DMS153 treated with DMSO at 0.1 percent for 48 hours (cell line): Measurements from ENCODE around the gene ARHGAP12.
A peak's percentile ranks its signal among the peaks of the same experiment; 100 is the strongest.

Source experiments
- DNase-seq: peaks from one replicate; lab custom pipeline; 2025; ENCODE audit not compliant: unreplicated experiment; lab: John Stamatoyannopoulos, UW

Gene ARHGAP12

DNA sequence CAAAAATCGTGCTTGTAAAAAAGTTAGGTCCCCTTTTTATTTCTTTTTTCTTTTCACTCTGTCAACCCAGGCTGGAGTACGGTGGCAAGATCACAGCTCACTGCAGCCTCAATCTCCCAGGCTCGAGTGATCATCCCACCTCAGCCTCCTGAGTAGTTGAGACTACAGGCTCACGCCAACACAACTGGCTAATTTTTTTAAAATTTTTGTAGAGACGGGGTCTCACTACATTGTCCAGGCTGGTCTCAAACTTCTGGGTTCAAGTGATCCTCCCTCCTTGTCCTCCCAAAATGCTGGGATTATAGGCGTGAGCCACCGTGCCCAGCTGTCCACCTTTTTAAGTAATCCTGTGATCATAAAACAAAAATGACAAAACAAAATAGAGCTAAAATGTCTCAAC, 19.4 kb upstream of the ARHGAP12 start:
- DNase-seq: no peak

DNA sequence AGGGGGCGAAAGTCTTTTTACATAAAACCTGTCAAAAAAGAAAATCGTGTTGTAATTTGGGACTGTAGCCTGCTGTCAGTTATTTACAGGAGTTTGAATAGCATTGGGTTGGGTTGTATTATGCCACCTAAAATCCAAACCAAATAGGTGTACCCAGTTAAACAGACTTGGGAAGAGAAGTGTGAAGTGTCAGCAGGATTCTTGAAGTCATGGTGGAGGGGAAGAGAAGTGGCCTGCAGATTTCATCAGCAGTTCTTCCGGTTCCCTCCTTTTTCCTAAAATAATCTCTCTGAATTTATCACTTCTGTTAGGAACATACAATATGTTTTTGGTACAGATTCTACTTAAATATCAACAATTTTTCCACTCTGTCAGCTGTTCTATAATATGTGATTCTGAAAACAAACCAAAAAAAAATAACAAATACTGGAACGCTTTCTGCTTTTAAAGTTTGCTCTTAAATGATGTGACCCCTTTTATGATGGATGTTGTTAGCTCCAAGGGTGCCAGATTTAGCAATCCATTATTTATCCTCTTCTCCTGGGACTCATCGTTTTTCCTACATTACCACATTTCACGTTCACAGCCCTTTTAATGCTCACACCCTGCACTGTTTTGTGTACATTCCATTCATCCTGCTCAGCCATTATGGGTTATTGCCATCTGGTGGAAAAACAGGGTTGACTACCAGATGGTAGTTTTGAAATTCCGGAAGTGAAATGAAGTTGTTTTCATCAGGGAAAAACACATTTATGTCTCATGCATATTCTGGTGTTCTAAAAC, 18.7 kb upstream of the ARHGAP12 start:
- DNase-seq: peak; percentile 22

DNA sequence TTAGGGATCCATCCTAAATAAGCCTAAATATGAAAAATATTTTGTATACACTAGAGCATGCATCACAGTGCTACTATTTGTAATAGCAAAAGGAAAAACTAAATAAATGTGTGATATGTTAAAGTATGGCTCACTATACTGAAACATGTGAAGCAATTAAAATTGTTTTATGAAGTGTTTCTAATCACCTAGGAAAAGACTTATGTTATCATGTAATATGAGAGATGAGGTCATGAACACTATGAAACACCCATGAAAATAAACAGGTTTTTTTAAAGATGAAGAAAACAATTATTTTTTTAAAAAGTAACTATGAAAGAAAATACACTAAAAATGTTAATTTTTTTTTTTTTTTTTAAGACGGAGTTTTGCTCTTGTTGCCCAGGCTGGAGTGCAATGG, 16.8 kb upstream of the ARHGAP12 start:
- no peak for DNase-seq

DNA sequence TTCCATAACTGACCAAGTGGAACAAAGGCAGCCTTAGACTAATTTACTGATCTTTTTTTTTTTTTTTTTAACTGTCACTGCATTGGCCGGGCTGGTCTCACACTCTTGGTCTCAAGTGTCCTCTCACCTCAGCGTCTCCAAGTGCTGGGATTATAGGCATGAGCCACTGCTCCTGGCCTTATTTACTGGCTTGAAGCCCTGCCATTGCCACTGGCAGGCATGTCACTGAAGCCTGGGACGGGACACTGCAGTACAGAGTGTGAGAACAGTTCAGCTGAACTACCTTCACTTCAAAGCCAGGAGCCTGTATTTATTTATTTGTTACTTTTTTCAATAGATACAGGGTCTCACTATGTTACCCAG, 15.4 kb upstream of the ARHGAP12 start:
- no peak for DNase-seq

DNA sequence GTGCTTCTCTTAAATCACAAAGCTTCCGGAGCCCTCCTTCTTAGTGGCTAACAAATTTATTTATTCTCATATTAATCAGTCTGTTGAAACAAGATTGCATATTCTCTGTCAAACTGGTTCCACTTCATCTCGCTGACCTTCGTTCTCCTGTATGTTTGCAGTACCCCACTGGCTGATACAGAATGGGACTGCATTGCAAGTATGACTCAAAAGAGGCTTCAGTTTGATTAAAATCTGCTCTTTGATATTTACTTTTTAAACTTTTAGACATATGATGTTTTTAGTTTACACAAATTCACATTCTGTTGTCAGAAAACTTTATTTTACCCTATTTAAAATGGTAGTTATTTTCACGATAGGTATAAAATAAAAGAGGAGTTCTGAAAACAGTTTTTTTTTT, 14.3 kb upstream of the ARHGAP12 start:
- DNase-seq: no peak

DNA sequence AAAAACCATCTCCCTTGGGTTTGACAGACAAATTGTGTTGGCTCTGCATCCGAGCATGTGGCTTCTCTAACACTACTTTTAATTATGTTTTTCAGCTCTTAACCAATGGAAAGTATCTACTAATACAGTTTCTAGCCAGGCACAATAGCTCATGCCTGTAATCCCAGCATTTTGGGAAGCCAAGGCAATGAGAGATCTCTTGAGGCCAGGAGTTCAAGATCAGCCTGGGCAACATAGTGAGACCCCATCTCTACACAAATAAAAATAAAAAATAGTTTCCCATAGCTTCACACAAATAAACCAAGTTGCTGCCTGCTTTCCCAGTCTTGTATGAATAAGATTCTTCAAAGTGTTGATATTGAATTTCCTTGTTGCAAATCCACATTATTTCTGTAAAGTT, 13.8 kb upstream of the ARHGAP12 start:
- no peak for DNase-seq

DNA sequence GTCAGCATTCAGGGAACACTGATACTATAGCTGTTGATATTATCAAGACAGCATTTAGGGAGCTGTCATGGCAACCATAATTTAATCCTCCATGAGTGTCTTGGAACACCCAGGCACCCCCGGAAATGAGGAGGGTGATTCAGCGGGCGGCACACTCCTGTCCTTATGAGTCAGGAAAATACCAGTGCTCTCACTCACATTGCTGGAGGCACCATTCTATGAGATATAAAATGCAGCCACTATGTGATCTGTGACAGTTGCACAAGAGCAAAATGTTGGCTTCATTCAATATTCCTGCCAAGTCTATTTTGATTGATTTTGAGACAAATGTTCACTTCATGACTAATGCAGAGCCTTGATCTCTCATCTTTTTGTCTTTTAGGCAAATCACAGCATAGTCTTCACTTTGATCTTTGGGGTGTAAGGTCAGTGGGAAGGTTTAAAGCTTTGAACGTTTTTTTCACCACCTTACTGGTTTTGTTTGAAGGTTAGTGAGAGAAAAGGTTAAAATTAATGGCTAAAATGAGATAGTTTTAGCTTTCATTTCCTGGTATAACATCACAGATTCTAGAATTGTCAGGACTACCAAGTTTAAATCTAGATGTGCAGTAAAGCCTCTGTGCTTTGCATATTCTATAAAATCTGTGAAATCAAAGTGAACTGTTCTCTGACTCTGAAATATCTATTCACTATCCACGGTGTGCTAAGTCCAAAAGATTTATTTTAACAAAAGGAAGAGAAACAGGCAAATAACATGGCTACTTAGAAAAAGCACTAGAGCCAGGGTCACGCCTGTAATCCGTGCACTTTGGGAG, 12.4 kb upstream of the ARHGAP12 start:
- no peak for DNase-seq

DNA sequence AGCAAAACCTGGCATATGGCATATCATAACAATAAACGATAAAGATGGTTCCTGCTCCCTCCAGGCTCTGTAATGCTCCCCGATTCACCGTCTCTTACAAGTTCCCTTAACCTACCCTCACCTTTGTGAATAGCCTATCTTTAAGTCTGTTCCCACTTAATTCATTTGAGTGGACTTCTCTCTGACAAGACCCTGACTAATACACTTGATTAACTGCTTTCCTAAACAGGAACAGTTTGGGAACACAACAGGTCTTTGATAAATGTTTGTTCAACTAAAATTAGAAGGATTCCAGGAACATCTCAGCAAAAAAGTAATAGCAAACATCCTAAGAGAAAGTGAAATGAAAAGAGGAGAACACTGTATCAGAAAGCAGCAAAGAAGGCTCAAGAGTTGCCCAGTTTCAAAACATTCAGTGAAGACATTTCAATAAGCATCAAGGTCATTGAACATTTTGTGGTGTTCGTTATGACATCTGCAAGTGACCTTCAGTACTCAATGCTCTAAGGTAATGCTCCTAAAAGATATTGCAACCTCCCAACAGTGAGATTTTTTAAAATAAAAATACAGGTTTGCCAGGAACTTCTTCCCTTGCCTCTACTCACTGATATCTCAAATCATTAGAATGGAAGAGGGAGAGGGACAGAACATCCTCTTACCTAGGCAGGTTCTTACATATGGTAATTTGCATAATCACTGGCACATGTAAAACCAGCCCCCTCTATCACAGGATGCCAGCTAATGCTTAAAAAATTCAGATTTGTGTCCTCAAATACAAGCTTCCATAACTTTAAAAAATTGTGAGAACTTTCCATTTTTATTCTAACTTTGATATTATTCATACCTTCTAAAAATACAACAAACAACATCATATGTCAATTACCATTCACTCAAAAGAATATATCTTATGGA, 11.4 kb upstream of the ARHGAP12 start:
- no peak for DNase-seq

DNA sequence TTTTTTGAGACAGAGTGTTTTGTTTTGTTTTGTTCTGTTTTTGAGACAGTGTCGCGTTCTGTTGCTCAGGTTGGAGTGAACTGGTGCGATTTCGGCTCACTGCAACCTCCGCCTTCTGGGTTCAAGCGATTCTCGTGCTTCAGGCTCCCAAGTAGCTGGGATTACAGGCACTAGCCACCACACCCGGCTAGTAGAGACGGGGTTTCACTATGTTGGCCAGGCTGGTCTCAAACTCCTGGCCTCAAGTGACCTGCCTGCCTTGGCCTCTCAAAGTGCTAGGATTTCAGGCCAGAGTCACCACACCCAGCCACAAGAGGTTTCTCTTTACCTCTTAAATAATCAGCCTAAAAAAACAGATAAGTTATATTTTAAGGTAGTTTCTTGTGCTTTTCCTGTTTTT, 8.7 kb upstream of the ARHGAP12 start:
- DNase-seq: no peak

DNA sequence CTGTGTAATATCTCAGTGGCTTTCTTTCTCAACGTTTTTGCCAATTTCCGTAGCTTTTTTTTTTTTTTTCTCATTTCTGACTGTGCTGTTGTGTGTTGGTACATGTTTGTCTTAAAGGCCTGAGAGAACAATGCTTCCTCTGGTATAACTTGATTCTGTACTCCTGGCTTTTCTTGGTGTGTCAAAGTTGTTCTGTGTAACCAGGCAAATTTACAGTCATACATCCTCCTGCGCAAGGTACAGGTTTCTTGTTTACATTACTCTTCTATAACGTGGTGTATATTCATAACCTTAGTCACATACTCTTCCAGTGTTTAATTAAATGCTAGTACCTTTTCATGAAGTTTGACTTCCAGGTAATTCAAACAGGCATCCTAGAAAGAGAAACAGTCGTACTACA, 8.3 kb upstream of the ARHGAP12 start:
- DNase-seq: no peak

DNA sequence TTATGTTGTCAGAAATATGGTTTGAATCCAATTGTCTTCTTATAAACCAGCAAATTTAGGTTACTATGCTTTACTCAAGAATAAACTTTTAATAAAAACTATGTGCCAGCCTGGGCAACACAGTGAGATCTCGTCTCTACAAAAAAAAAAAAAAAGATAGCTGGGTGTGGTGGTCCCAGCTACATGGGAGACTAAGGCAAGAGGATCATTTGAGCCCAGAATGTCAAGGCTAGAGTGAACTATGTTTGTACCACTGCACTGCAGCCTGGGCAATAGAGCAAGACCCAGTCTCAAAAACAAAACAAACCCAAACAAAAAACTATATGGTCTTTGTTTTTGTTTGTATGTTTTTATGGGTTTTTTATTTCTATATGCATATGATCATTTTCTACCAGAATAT, 7.5 kb upstream of the ARHGAP12 start:
- no peak for DNase-seq

DNA sequence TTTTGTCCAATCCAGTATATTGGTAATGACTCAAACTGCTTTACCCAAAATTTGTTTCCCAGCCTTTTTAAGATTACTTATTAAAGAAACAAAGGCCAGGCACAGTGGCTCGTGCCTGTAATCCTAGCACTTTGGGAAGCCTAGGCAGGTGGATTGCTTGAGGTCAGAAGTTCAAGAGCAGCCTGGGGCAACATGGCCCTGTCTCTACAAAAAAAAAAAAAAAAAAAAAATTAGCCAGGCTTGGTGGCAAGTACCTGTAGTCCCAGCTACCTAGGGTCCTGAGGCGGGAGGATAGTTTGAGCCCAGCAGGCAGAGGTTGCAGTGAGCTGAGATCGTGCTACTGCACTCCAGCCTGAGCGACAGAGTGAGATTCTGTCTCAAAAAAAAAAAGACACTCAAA, 7.0 kb upstream of the ARHGAP12 start:
- DNase-seq: no peak

DNA sequence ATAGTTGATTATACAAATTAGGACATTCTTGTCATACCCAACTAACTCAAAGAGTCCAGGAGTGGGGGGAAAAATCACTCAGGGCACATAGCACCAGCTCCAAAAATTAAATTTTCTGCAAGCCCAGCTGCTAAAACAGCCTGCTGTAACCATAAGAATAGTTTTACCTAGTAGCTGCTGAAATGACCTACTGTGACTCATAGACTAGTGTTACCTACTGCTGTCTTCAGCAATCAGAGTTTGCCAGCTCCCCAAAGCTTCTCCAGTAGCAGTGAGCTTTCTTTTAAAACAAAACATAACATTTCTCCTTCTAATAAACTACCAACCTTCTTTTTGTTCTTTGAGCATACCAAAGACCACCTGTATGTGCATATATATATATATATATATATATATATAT, 4.2 kb upstream of the ARHGAP12 start:
- DNase-seq: no peak

DNA sequence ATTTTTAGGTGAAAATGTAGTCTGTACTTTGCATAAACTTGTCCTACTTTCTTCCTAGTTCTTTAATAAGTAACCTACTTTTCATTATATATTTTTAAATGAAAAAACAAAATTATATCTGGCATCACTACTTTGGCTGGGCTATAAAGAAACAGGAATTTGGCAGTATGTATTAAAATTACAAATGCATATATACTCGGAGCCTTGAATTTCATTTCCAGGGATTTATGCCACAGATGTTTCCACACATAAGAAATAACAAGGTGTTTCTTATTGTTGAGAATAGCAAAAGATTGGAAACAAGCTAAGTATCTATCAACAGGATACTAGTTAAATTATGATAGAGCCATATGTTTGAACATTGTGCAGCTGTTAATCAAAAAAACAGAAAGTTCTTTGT, 2.2 kb upstream of the ARHGAP12 start:
- DNase-seq: no peak

DNA sequence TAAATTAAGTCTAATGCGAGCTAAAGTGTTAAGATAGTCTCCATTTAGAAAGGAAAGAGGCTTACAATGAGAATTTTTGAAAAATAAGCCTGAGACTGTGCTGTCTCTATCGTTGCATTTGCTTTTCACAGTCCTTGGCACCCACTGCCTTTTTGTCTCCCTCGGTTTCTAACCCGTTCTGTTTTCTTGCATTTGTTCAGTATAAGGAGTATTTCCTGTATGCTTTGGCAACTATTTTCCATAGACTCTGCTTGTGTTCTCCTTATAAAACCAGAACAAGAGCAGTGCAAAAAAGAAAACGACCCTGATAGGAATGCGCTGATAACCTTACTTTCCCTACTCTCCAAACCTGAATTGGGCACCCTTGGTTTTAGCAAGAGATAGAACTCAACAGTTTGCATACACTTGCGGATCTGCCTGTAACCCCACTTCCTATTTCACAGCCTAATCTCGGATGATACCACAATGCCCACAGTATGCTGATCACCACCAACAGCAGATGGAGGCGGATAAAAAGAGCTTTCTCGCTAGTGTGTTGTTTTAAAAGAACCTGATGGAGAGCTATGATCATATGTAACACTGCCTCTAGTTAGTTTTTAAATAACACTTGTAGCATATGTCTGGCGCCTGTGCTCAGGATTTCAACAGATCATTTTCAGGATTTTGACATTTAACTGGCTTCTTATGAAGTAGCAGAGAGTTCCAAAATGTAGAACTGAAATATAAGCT, 1.6 kb upstream of the ARHGAP12 start:
- DNase-seq: no peak

DNA sequence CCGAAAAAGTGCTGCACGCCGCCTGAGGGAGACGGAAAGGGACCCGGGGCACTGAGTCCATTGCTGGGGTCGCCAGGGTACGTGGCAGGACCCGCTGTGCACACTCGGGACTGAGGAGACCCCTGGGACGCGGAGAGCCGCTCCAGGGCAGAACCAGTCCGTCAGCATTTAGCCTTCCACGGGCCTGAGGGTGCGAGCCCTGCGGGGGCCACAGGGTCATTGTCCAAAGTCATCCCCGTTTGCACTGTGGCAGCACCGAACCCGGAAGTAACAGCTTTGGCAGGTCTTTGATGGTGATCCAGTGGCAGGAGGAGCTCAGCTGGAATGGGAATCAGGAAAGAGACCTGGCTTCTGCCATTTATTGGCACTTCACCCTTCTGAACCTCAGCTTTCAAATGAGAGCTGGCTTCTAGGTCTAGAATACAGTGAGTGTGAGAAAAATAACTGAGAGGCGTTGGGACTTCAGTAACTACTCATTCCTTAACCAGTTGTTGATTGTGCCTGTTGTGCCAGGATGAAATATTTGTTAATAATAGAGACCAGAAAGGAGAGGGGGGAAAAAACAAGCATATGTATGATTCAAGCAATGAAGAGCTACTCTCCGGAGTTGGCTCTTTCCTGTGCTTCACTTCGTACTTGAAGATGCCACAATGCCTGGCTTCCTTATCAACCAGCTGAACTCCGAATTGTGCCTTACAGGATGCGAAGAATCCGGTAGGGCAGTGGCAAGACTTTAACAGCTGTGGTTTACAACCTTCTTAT, 811 bp upstream of the ARHGAP12 start:
- peak; percentile 9 for DNase-seq

DNA sequence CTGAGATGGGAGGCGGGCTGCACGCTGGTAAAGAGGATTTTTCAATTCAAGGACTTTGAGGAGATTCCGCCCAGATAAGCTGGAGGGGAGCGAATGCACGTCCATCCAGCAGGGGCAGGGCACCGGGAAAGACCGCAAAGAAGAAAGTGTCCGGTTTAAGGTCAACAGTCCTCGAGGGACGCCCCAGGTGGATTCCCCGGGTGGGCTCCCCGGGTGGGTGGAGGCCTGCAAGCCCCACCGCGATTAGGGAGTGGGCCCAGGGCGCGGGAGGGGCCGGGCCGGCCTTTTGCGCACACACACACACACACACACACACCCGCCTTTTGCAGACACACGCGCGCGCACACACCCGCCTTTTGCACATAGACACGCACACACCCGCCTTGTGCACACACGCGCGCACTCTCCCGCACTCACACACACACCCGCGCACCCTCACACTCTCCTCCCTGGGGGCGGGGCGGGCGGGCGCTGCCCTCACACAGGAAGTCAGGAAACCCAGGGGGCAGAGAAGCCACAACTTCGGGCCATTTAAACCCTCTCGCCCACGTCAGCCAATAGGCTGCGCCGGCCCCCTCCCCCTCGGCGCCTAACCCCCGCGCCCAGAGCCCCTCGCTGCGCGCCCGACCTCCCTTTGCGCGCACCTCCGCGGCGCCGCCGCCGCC, 615 bp downstream of the ARHGAP12 start:
- DNase-seq: no peak

DNA sequence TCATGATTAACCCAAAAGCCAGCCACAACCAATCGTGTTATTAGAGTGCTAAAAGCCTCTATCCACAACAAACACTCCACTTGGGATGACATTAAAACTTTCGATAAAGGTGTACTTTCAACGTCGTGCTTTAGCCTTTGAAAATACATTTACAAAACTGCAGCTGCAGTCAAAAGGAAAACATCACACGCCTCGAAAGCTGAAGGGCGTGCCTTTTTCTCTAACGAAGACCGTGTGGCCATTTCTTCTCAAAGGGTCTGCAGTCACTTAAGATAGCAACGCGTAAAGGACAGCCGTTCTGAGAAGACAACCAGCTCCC, 1.1 kb downstream of the ARHGAP12 start:
- DNase-seq: no peak

DNA sequence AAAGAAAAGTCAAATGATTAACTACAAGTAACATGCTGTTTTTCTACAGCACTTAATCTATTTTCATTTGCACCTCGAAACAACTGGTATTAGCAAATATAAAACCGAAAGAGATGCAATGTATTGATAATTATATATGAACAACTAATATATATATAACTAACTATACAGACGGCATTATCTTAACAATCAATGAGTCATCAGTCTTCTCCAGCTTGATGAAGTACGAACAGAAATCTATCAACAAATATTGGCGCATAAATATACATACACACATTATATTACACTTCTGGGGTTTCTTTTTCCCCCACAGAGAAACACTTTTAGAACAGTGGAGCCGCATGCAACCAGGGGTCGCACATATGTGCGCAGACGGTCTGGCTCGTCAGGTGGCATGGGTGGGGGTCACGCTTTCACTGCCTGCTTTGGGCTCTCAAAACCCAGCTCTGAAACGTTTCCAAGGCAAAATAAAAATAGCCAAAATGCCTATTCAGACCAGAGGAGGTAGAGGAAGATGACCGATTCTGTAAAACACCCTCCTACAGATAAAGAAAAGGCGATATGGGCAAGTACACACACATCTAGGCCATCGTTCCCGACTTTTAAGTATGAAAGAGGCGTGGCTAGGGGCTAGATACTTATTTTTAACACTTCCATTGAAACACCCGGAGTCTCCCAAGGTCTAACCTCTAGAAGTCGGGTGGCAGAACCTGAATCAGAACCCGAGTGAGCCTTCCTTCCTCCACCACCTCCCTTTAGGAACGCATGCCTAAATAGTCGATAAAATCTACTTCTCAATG, 1.7 kb downstream of the ARHGAP12 start:
- DNase-seq: no peak
